Osteocyte (in vitro differentiated cells): ENCODE results near the gene FCHSD2. TPM values are rescaled to one million over a fixed set of nuclear protein-coding genes. Genes with fewer than 3 reads are reported as not detected.
"Not testable (repeated sequence)": the region's sequence is repeated elsewhere in the genome, so short reads cannot be mapped to it uniquely, and the experiment has no call there.

ENCODE experiments used
- DNase-seq: peaks from one replicate; pipeline ENCODE4 v3.0.0; 2021; ENCODE audit warnings: mixed read lengths; ENCODE audit not compliant: unreplicated experiment; ENCODE audit errors: extremely low spot score
- H3K27ac Mint-ChIP-seq: one replicate; pipeline ENCODE4 v1.8.0; 2021; ENCODE audit warnings: mild to moderate bottlenecking, mixed read lengths; ENCODE audit not compliant: unreplicated experiment
- H3K27me3 Mint-ChIP-seq: one replicate; pipeline ENCODE4 v1.8.0; 2021; ENCODE audit warnings: mixed read lengths; ENCODE audit not compliant: unreplicated experiment
- H3K36me3 Mint-ChIP-seq: one replicate; pipeline ENCODE4 v1.8.0; 2021; ENCODE audit warnings: mixed read lengths; ENCODE audit not compliant: unreplicated experiment
- H3K4me1 Mint-ChIP-seq: one replicate; pipeline ENCODE4 v1.8.0; 2021; ENCODE audit warnings: mixed read lengths; ENCODE audit not compliant: unreplicated experiment
- H3K4me3 Mint-ChIP-seq: one replicate; pipeline ENCODE4 v1.8.0; 2021; ENCODE audit warnings: mild to moderate bottlenecking, moderate library complexity, mixed read lengths; ENCODE audit not compliant: unreplicated experiment
- H3K9me3 Mint-ChIP-seq: one replicate; pipeline ENCODE4 v1.8.0; 2021; ENCODE audit warnings: mixed read lengths; ENCODE audit not compliant: unreplicated experiment
- CTCF ChIP-seq: fragments of 200-600 bp; sonication (generic); IDR thresholded peaks from 2 replicates; pipeline ENCODE4 v1.5.0; 2021; ENCODE audit warnings: antibody characterized with exemption, mild to moderate bottlenecking, moderate library complexity
- total RNA-seq: library from RNA; stranded (reverse); gene quantifications from 2 replicates; pipeline ENCODE4 v1.2.1, GENCODE V29; 2021

The FCHSD2 gene
- total RNA-seq, 1 donor from 2014 or later, result 39.4 TPM

GRCh38 chr11:72814286-72815109 is 327.6 kb downstream of the FCHSD2 start, which contains the start of gene ATG16L2:
TSS of gene ATG16L2 (plus strand) at chr11:72814411. CDS start at chr11:72814446, 35 bp downstream.
- H3K4me3 Mint-ChIP-seq, result peak within 1 kb of the TSS; percentile 98
- peaks cover 9% of the 10 kb centered on the region for H3K36me3 Mint-ChIP-seq
- DNase-seq, result peak; percentile 96
- no peaks in the 10 kb centered on the region for H3K27me3 Mint-ChIP-seq
- peak within 1 kb of the TSS; percentile 97 for H3K27ac Mint-ChIP-seq
- H3K4me1 Mint-ChIP-seq, result peaks cover 33% of the 10 kb centered on the region
- peak; percentile 44 for TF ChIP-seq CTCF
- no peaks in the 10 kb centered on the region for H3K9me3 Mint-ChIP-seq

GRCh38 chr11:72813740-72814285 is 328.3 kb downstream of the FCHSD2 start:
- H3K27me3 Mint-ChIP-seq, result no peaks in the 10 kb centered on the region
- peak overlapping the region; percentile 97 for H3K4me3 Mint-ChIP-seq
- H3K4me1 Mint-ChIP-seq, result peaks cover 33% of the 10 kb centered on the region
- no peaks in the 10 kb centered on the region for H3K9me3 Mint-ChIP-seq
- peaks cover 6% of the 10 kb centered on the region for H3K36me3 Mint-ChIP-seq
- H3K27ac Mint-ChIP-seq, result peak overlapping the region; percentile 97
- no peak for DNase-seq
- TF ChIP-seq CTCF, result no peak

- peak; percentile 58 for TF ChIP-seq CTCF
- H3K27me3 Mint-ChIP-seq, result no peaks in the 10 kb centered on the region
- no peak for DNase-seq
- H3K27ac Mint-ChIP-seq, result peak overlapping the region; percentile 97
- H3K9me3 Mint-ChIP-seq, result no peaks in the 10 kb centered on the region
- peaks cover 10% of the 10 kb centered on the region for H3K36me3 Mint-ChIP-seq
- H3K4me1 Mint-ChIP-seq, result peaks cover 33% of the 10 kb centered on the region
- H3K4me3 Mint-ChIP-seq, result peak overlapping the region; percentile 97
Observed at GRCh38 chr11:72812967-72813739, 329.0 kb downstream of the FCHSD2 start.

- no peaks in the 10 kb centered on the region for H3K27me3 Mint-ChIP-seq
- H3K36me3 Mint-ChIP-seq, result peaks cover 9% of the 10 kb centered on the region
- peaks cover 33% of the 10 kb centered on the region for H3K4me1 Mint-ChIP-seq
- H3K9me3 Mint-ChIP-seq, result no peaks in the 10 kb centered on the region
- H3K4me3 Mint-ChIP-seq, result peak overlapping the region; percentile 97
- no peak for TF ChIP-seq CTCF
- DNase-seq, result no peak
- peak overlapping the region; percentile 97 for H3K27ac Mint-ChIP-seq
Observed at GRCh38 chr11:72812604-72812966, 329.5 kb downstream of the FCHSD2 start.

GRCh38 chr11:72811686-72812085 is 330.4 kb downstream of the FCHSD2 start:
- not testable (repeated sequence) for H3K36me3 Mint-ChIP-seq, H3K4me3 Mint-ChIP-seq, H3K27me3 Mint-ChIP-seq, H3K9me3 Mint-ChIP-seq, DNase-seq
- peaks cover 39% of the 10 kb centered on the region for H3K4me1 Mint-ChIP-seq
- peak overlapping the region; percentile 8 for H3K27ac Mint-ChIP-seq
